Dedifferentiated amniotic fluid mesenchymal stem cell (primary cell): ENCODE results near the gene ADO.
"Not testable (repeated sequence)": the region's sequence is repeated elsewhere in the genome, so short reads cannot be mapped to it uniquely, and the experiment has no call there.

Experiments used
- DNase-seq: peaks from one replicate; pipeline ENCODE4 v3.0.0-alpha.2; 2016; ENCODE audit errors: extremely low spot score

The ADO gene

DNA sequence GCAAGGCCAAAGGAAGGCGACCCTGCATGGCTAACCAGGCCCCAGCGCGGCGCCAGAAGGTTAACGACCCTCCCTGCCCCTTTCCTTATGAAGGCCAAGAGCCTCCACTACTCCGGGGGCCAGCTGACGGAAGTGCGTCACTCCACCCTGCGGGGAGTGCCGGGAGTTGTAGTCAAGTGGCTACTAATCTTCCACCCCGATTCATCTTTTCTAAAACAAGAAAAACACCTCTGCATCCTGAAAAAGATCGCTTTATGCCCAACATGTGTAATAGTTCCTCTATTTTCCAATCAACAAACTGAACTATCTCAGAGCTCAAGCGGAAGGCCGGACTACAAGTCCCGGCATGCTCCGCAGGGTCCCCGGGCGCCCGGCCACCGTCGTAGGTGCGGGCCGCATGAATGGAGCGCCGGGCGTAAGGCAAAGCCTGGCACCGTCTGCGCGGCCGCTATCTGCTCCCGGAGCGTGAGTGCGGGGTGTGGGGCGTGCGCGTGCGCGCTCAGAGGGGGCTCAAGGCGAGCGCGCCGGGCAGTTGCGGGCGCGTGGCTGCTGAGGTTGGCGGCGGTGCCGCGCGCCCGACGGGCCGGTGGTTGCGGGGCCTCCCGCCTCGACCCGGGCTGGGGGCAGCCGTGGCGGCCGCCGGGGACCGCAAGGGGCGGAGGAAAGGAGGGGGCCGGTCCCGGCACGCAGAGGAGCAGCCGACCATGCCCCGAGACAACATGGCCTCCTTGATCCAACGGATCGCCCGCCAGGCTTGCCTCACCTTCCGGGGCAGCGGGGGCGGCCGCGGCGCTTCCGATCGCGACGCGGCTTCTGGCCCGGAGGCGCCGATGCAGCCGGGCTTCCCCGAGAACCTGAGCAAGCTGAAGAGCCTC is at the start of gene ADO:
TSS of gene ADO (plus strand) at position 365 of the 875 bp plus-strand sequence. CDS start at position 705, 340 bp downstream.
- peak; percentile 69 for DNase-seq

DNA sequence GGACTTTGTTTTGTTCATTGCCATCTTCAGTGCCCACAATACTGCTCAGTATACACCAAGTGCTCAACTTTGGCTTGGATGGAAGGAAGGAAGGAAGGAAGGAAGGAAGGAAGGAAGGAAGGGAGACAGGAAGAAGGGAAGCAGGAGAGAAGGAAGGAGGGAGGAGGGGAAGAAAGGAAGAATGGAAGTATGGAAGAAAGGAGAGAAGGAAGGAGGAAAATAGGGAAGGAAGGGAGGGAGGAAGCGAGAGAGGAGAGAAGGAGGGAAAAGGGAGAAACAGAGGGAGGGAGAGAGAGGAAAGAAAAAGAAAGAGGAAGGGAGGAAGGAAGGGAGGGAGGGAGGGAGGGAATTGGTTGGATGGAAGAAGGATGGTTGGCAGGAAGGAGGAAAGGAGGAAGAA is 49.6 kb upstream of the ADO start:
- no peak for DNase-seq

DNA sequence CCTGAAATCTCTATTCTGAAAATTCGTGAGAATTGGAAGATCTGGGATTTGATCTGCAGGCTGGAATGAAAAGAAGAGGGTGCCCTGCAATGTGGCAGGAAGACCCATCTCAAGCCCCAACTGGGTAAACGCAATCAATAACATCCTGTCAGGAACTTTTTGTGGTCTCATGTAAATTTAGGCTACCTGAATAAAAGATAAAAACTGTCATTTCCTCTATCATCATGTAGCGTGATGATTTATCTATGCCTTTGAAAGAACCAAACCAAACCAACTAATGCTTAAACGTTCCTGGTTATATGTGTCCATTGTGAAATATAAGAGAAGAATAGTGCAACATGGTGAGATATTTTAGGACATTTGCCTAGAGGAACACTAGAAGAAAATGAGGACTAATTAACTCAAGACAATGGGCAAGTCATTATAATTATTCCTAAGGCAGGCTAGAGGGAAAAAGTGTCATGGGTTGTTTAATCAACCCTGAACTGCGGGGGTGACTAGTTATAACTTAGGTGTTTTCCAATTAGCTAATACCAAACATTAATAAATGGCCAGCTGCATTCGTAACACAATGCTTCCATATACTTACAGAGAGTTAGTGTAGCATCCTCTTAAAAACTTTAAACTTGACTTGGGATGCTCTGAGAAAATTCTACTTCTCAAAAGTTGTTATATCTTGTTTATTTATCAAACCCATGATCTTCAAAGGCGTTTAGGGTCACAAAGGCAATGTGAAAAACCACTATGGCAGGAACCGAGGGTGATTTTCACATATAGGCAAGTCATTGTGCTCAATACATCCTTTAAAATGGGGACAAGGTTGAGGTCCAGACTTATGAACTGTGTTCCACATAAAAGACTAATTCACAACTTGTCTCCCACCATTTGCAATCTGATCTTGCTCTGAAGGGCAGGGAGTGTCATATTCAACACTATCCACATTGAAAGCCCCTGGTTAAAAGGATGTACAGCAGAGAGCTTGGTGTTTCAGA is 48.6 kb upstream of the ADO start:
- DNase-seq = no peak

DNA sequence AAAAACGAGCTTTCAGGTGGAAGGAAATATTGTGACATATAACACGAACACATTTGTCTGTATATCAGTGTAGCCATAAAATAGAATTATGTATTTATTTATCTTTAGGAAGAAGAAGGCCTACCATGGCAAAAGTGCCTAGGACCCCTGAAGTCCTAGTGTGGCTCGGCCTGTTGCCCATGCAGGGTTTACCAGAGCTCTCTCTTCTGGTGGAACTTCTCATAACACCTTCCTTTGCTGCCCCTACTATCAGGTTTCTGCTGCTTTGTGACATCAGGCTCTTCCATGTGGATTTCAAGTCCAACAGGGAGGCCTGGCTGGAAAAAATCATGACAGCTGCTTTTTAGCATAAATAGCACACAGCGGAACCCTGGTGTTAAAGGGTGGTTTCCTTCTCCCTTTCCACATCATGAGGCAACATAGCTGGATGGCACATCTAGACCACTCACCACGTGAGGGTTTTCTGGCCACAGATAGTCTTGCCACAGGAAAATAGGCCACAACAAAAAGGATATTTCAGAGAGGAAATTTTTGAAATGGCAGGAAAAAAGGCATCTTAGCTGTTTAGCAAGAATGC is 44.8 kb upstream of the ADO start:
- no peak for DNase-seq

DNA sequence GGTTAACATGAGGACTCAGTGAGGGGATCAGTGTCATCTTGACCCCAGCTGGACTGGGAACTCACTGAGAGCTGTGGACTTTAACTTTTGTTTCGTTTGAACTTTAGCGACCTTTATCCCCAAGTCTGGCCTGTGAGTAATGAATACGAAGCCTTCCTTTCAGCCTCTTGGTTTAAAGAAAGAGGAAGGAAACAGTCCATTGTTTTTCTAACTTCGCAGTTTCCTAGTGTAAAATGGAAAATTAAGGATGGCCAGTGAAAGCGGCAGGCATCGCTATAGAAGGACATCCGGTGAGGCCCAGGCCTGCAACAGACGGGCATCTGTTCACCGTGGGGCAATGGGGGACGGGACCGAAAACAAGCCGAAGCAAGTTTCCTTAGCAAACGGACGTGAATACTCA is 44.1 kb upstream of the ADO start:
- no peak for DNase-seq

DNA sequence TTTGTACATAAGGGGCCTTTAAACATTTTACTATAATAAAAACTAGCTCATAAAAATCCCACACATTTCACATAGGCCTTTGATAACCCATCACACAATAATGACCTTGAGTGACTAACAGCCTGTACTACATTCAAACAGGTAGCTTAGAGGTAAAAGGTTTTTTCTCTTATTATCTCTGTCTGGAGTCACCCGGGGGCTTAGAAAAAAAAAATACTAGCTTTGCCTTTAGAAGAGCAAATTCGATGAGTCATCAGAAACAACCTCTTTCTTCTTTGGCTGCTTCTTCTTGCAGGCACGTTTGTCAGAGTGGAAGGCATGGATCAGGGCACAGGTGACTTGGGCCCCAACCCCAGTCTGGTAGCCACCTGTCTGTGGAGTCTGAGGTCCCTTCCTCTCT is 43.4 kb upstream of the ADO start:
- DNase-seq = no peak

DNA sequence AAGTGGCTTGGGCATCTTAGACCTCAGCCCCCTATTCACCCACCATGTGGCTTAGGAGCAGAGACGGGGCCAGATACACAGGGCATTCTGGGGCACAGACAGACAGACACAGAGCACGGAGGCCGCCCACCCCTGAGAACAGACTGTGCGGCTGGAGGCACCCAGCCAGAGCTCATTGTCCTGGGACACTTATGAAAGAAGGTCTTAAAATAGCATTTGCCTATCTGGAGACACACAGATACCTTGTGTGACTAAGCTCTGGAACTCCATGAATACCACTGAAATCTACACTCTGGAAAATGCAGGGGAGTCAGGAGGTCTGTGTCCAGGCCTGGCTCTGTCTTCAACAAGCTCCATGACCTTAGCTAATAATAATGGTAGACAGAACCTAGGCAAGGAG is 41.4 kb upstream of the ADO start:
- no peak for DNase-seq

DNA sequence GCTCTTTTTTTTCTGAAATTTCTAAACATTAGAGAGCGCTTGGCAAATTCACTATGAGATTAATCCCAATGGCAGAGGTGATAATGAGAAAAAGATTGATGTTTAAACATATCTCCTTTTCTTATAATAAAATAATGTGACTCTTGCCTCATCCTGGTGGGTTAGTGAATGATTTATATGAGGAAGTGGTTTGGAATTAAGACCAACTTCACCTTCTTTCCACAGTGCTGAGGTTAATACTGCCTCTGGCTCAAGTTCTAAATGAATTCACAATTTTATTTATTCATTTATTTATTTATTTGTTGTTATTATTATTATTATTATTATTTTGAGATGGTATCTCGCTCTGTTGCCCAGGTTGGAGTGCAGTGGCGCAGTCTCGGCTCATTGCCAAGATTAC is 40.5 kb upstream of the ADO start:
- no peak for DNase-seq

DNA sequence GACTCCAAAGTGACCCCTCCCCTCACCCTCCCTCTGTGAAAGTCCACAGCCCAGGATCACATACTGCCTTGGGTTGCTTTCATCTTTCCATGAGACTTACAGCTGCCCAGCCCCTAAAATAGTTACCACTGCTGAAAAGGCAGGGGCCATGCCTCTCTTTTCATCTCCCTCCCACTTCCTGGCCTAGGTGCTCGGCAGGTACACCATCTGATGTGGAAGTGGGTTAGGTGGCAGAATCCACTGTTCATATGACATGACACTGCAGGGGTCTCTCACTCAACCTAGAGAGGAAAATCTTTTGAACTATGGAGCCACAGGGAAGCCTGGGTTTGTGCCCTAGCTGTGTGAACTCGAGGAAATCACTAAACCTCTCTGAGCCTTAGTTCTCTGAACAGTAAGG is 38.8 kb upstream of the ADO start:
- no peak for DNase-seq

DNA sequence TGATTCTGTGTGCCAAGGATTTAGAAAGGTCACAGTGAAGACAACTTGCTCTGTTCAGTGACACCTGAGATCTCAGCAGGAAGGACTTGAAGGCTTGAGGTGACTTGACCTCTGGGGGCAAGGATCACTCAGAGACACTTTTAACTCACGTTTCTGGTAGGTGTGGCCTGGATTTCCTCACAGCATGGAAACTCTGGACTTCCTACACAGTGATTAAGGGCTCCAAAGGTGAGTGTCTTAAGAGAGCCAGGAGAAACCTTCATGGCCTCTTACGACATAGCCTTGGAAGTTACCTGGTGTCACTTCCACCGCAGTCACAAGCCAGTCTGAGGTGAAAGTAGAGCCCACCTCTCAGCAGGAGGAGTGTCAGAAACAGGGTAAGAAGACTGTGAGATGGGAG is 38.1 kb upstream of the ADO start:
- DNase-seq = no peak

DNA sequence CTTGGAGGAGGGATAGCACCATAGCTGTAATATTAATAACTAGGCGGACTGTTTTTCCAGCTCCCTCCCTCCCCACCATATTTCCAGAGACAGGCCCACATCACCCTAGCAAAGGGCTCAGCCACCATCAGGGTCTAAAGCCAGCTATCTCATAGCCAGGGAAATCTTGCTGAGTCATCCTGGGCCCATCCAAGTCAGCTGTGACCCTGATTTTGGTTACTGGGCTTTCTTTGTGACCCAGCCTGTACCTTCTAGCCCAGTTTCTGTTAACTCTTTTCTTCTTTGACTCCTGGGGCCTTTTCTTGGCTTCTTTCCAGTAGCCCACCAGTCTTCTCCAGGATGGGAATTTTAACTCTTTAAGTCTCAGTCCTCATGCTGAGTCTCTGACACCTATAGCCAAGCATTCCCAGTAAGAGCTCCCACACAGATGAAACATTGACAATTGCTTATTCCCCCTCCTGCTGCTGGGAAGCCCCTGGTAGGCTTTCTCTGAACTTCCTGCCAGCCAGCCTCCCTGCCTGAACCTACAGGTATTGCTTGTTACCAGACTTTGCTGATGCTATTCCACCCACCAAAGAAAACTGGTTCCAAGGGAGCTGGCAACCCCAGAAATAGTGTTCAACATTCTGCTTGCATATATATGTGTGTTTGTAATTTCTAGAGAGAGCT is 34.8 kb upstream of the ADO start:
- no peak for DNase-seq

DNA sequence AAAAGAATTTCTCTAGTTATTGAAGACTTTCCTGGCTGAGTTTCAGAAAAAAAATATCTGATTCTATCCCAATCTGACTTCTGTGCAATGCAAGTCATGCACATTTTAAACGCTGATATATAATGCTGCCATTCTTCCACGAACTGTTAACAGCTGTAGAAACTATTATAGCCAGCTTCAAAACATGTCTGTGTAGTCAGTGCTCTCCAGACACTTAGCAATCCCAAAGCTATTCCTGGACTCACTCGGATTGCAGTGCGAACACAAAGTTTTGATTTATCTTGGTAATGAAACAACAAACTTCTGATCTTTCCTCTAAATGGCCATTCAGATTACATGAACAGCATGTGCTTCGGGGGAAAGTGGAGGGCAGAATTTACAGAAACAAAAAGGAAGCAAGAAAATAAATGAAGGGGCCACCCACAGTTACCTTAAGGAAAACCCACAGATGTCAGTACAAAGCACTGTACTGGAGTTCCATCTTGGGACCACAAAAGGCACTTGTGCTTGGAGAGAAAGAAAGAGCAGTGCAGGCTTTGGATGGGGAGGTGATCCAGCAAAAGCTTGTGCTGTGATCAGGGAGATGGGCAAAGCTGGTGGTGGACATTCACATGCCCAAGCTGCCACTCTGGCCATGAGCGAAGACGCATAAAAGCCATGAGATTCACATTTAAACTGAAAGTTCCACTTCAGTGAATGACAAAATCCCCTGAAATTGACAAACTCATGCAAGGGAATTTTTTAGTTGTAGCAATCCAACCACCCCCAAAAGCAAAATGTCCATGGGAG is 32.1 kb upstream of the ADO start:
- DNase-seq = no peak

DNA sequence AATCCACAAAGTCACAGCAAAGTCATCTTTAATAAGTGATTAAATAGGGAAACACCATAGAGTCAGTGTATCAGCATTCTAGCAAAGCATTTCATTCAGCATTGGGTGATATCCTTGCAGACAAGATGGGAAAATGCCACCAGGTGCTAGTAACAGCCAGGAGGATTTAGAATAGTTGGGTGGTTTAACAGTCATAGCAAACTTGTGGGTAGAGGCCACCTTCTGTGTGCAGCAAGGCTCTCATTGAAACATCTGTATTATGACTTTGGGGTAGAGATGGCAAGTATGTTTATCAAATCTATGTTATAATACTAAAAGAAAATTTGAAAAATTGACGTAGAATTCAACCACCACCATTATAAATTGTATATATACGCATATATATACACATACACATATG is 26.4 kb upstream of the ADO start:
- DNase-seq = no peak

DNA sequence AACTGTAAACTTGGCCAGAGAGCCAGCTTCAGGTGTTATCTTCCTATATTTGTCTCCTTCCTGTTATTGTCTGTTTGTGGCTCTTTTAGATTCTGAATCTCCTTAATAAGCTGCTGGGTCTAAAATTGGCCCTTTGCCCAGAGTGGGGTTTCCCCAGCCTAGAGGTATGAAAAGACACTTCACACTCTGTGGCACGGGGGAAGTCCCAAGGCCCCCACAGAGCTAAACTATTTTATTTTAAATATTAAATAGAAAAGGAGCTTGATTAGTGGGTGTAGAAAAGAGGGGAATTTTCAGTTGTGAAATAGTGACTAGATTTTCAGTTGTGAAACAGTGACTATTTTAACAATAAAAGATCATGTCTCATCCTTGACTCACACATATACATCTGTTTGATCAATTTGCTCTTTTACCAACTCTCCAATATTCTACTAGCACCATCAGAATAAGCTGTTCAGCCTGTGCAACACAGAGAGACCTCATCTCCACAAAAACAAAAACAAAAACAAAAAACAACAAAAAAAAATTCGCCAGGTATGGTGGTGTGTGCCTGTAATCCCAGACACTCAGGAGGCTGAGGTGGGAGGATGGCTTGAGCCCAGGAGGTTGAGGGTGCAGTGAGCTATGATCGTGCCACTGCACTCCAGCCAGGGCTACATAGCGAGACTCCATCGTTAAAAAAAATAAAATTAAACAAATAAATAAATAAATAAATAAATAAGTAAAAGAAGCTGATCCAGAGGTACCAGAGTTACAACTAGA is 24.9 kb upstream of the ADO start:
- no peak for DNase-seq

DNA sequence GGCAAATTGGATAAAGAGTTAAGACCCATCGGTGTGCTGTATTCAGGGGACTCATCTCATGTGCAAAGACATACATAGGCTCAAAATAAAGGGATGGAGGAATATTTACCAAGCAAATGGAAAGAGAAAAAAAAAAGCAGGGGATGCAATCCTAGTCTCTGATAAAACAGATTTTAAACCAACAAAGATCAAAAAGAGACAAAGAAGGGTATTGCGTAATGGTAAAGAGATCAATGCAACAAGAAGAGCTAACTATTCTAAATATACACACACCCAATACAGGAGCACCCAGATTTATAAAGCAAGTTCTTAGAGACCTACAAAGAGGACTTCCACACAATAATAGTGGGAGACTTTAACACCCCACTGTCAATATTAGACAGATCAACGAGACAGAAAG is 20.0 kb upstream of the ADO start:
- DNase-seq = not testable (repeated sequence)

DNA sequence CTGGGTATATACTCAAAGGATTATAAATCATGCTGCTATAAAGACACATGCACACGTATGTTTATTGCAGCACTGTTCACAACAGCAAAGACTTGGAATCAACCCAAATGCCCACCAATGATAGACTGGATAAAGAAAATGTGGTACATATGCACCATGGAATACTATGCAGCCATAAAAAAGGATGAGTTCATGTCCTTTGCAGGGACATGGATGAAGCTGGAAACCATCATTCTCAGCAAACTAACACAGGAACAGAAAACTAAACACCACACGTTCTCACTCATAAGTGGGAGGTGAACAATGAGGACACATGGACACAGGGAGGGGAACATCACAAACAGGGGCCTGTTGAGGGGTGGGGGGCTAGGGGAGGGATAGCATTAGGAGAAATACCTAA is 16.2 kb upstream of the ADO start:
- DNase-seq = not testable (repeated sequence)

DNA sequence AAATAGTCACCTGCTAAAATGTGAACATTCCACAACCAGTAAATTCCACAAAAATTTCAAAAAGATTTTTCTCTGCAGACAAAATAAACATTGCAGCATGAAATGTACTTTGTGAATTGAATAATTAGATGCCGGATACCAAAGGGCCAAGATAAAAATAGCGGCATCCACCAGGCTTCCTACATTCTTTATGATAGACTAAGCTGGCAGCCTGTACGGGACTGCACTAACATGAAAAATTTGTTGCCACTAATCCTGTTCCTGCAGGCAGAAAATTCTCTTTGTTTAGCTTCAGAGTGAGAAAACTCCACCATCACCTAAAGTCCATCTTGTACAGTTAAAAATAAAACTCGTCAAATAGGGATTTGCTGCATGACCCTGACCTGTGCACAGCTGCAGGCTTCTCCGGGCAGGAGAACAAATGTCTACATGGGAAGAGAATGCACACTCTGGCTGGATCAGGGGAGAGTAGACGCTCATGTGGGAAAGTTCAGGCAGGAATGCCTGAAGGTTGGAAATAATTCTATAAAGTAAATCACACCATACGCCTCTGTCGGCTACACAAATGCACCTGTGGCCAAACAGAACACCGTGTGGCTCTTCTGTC is 15.6 kb upstream of the ADO start:
- DNase-seq = peak; percentile 54

DNA sequence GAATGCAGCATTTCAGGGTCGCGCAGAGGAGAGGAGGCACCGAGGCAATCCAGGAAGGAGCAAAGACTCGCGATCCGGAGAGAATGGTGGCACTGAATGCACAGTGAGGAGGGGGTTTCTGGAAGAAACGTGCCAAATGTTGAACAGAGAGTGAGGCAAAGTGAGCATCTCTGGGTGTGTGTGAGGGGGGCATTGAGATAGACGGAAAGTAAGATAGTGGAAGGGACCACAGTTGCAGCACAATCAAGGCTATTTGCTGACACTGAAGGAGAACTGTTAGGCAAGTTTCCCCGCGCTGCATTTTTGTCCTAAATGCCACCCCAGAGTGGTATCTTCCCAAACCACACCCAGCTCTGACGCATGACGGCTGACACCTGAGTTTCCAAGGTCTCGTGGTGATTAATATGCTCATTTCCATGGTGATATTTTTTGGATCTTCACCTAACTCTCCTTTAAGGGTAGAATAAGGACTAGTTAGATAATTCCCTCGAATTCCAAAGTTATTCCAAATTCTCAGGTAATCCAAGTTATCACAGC is 14.4 kb upstream of the ADO start:
- DNase-seq = no peak

DNA sequence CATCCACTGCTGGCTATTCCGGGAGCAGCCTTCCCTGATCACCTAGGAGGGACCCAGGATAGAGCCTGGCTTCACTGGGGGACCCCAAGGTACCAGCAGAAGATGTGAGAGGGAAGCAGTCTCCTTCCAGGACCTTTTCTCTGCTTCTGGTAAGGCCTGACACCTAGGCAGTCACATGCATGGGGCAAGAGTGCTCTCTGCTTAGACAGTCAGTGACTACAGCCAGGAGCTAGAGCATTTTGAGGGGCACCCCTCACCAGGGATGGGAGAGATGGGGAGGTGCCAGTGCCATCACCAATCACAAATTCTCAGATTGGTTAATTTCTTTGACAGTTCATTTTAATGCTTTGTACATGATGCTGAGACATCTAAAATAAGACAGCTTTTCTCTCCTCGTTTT is 13.9 kb upstream of the ADO start:
- DNase-seq = no peak

DNA sequence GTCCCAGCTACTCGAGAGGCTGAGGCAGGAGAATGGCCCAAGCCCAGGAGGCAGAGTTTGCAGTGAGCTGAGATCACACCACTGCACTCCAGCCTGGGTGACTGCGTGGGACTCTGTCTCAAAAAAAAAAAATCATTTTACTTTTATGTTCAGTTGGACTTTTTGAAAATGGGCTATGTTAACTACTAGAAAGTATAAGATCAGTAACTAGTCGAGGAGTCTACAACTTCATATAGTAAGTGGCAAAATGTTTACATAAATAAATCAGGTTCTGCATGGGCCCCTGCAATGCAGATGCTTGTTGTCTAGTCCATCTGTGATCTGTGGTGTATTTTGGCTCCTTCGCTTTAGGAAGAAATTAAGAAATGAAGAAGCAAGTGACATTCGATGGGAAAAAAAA is 12.3 kb upstream of the ADO start:
- no peak for DNase-seq
